GM23338 (cell line): ENCODE results near the gene PAK1. TPM values are rescaled to one million over a fixed set of nuclear protein-coding genes. Genes with fewer than 3 reads are reported as not detected.

ENCODE experiments used
- ATAC-seq: fragments of 200-7000 bp; cut with Tn5 transposase; 3 replicates; pipeline ENCODE4 v1.9.1; 2020
- DNase-seq: peaks from one replicate; pipeline ENCODE4 v3.0.0-alpha.2; 2015; ENCODE audit warnings: low spot score
- H2AFZ ChIP-seq: fragments of 200-600 bp; sonication (generic); 2 replicates; pipeline ENCODE4 v1.8.0; 2016; ENCODE audit warnings: antibody characterized with exemption, mild to moderate bottlenecking, moderate library complexity
- H3F3A ChIP-seq: fragments of 200-600 bp; sonication (generic); replicated peaks from 2 replicates; pipeline ENCODE4 v1.8.0; 2017; ENCODE audit warnings: antibody characterized with exemption, mixed run types, low read depth
- H3K27ac ChIP-seq: fragments of 200-600 bp; sonication (generic); 2 replicates; pipeline ENCODE4 v1.6.1; 2016; ENCODE audit warnings: low read depth
- H3K27me3 ChIP-seq: fragments of 200-600 bp; sonication (generic); 2 replicates; pipeline ENCODE4 v1.8.0; 2016; ENCODE audit warnings: mild to moderate bottlenecking, mixed run types, moderate library complexity; ENCODE audit not compliant: insufficient read depth
- H3K36me3 ChIP-seq: fragments of 200-600 bp; sonication (generic); 2 replicates; pipeline ENCODE4 v1.8.0; 2016; ENCODE audit warnings: mild to moderate bottlenecking; ENCODE audit not compliant: insufficient read depth
- H3K4me1 ChIP-seq: fragments of 200-600 bp; sonication (generic); 2 replicates; pipeline ENCODE4 v1.8.0; 2016; ENCODE audit warnings: mild to moderate bottlenecking, moderate library complexity; ENCODE audit not compliant: insufficient read depth
- H3K4me2 ChIP-seq: fragments of 200-600 bp; sonication (generic); 2 replicates; pipeline ENCODE4 v1.7.1; 2017; ENCODE audit warnings: mixed run types
- H3K4me3 ChIP-seq: fragments of 200-600 bp; sonication (generic); 2 replicates; pipeline ENCODE4 v1.6.1; 2016; ENCODE audit warnings: mixed run types
- H3K79me2 ChIP-seq: fragments of 200-600 bp; sonication (generic); replicated peaks from 2 replicates; pipeline ENCODE4 v1.8.0; 2017; ENCODE audit warnings: mild to moderate bottlenecking; ENCODE audit not compliant: insufficient read depth
- H3K9me2 ChIP-seq: fragments of 200-600 bp; sonication (generic); 2 replicates; pipeline ENCODE4 v1.8.0; 2017; ENCODE audit not compliant: insufficient read depth
- H4K20me1 ChIP-seq: fragments of 200-600 bp; sonication (generic); replicated peaks from 2 replicates; pipeline ENCODE4 v1.8.0; 2017; ENCODE audit warnings: mild to moderate bottlenecking; ENCODE audit not compliant: insufficient read depth
- H3K27ac Mint-ChIP-seq: 2 replicates; pipeline ENCODE4 v1.8.0; 2020; ENCODE audit warnings: inconsistent platforms, mild to moderate bottlenecking, moderate library complexity, mixed read lengths
- H3K27me3 Mint-ChIP-seq: 3 replicates; pipeline ENCODE4 v1.8.0; 2022; ENCODE audit warnings: low read depth, mild to moderate bottlenecking, moderate library complexity, mixed read lengths, inconsistent platforms; ENCODE audit not compliant: insufficient read depth, poor library complexity
- H3K36me3 Mint-ChIP-seq: 3 replicates; pipeline ENCODE4 v1.8.0; 2021; ENCODE audit warnings: low read depth, mild to moderate bottlenecking, inconsistent platforms, moderate library complexity, mixed read lengths
- H3K4me1 Mint-ChIP-seq: 3 replicates; pipeline ENCODE4 v1.8.0; 2020; ENCODE audit warnings: mild to moderate bottlenecking, inconsistent platforms, mixed read lengths
- H3K4me3 Mint-ChIP-seq: 3 replicates; pipeline ENCODE4 v1.8.0; 2021; ENCODE audit warnings: moderate library complexity, mild to moderate bottlenecking, inconsistent platforms, mixed read lengths
- H3K9me3 Mint-ChIP-seq: 3 replicates; pipeline ENCODE4 v1.8.0; 2020; ENCODE audit warnings: moderate library complexity, mild to moderate bottlenecking, inconsistent platforms, mixed read lengths
- CREB1 ChIP-seq: fragments of 250-450 bp; sonication (Bioruptor Pico); IDR thresholded peaks from 2 replicates; pipeline ENCODE4 v1.5.0; 2020; ENCODE audit warnings: low read depth, mild to moderate bottlenecking, moderate library complexity
- CTCF ChIP-seq, 2 experiments: fragments of 200-600 bp in 1 of 2; sonication (generic) in 1 of 2; conservative IDR thresholded peaks; 2 replicates each; pipeline versions ENCODE4 v1.5.1 to v1.6.1; 2016 to 2017; ENCODE audit warnings: antibody characterized with exemption in 2 of 2, low read depth in 2 of 2, mild to moderate bottlenecking in 2 of 2, moderate library complexity in 1 of 2
- ETS1 ChIP-seq: IDR thresholded peaks from 2 replicates; pipeline ENCODE4 v1.6.1; 2016; ENCODE audit warnings: antibody characterized with exemption
- EZH2 ChIP-seq: fragments of 200-600 bp; sonication (generic); IDR thresholded peaks from one replicate; pipeline ENCODE4 v1.8.0; 2017; ENCODE audit warnings: antibody characterized with exemption, mild to moderate bottlenecking, low read depth; ENCODE audit not compliant: unreplicated experiment
- EZH2phosphoT487 ChIP-seq: fragments of 200-600 bp; sonication (generic); IDR thresholded peaks from one replicate; pipeline ENCODE4 v1.8.1; 2018; ENCODE audit warnings: antibody characterized with exemption; ENCODE audit not compliant: unreplicated experiment
- JUNB ChIP-seq: IDR thresholded peaks from one replicate; pipeline ENCODE4 v1.6.1; 2016; ENCODE audit warnings: antibody characterized with exemption; ENCODE audit not compliant: unreplicated experiment
- NANOG ChIP-seq: IDR thresholded peaks from 2 replicates; pipeline ENCODE4 v1.6.1; 2016; ENCODE audit warnings: antibody characterized with exemption, borderline replicate concordance
- POLR2AphosphoS5 ChIP-seq: IDR thresholded peaks from 2 replicates; pipeline ENCODE4 v1.6.1; 2016; ENCODE audit warnings: antibody characterized with exemption, low read depth
- REST ChIP-seq: IDR thresholded peaks from one replicate; pipeline ENCODE4 v1.6.1; 2018; ENCODE audit warnings: antibody characterized with exemption; ENCODE audit not compliant: unreplicated experiment
- STAT1 ChIP-seq: IDR thresholded peaks from one replicate; pipeline ENCODE4 v1.6.1; 2016; ENCODE audit warnings: antibody characterized with exemption; ENCODE audit not compliant: unreplicated experiment
- ZNF114 ChIP-seq: fragments of 250-450 bp; sonication (Bioruptor Pico); IDR thresholded peaks from 2 replicates; pipeline ENCODE4 v1.5.0; 2020; ENCODE audit warnings: mild to moderate bottlenecking, moderate library complexity
- ZNF331 ChIP-seq: fragments of 250-450 bp; sonication (Bioruptor Pico); IDR thresholded peaks from 2 replicates; pipeline ENCODE4 v1.5.0; 2020; ENCODE audit warnings: low read depth, mild to moderate bottlenecking, moderate library complexity
- ZNF462 ChIP-seq: fragments of 250-450 bp; sonication (Bioruptor Pico); IDR thresholded peaks from 2 replicates; pipeline ENCODE4 v1.5.0; 2020; ENCODE audit warnings: mild to moderate bottlenecking, moderate library complexity
- polyA plus RNA-seq: library from polyadenylated mRNA; unstranded; fragments of >200 nt; fragmentation: Nextera tagmentation; extraction: Ambion mirVana; gene quantifications from 2 replicates; pipeline ENCODE4 v1.2.1, GENCODE V29; 2016
- total RNA-seq: library from RNA; depleted of rRNA; stranded (reverse); fragments of >200 nt; shearing (Covaris generic); gene quantifications from 2 replicates; pipeline ENCODE4 v1.2.3, GENCODE V29; 2014

PAK1 gene
- total and polyA plus RNA-seq, 2 experiments from 2014 or later = 102 to 175 TPM

GRCh38 chr11:77379253-77379652 is 94.6 kb downstream of the PAK1 start:
- Histone ChIP-seq H2AFZ (no peak overlapping the region), H3K27me3 (no peaks in the 10 kb centered on the region), H3K36me3 (peaks cover 31% of the 10 kb centered on the region), H4K20me1 (peaks cover 13% of the 10 kb centered on the region; the same call in 1 of the 2 replicates), H3K4me3 (no peak overlapping the region), H3K9me2 (no peaks in the 10 kb centered on the region), H3F3A (0 out of 2 replicates have a peak, but pooled peaks cover 4% of the 10 kb centered on the region), H3K79me2 (peaks cover 38% of the 10 kb centered on the region), H3K4me2 (no peak overlapping the region), H3K27ac (0 out of 2 replicates have a peak overlapping the region, but pooled peaks have one; percentile 60), H3K4me1 (no peaks in the 10 kb centered on the region)
- Mint-ChIP-seq H3K27me3 (peaks cover 4% of the 10 kb centered on the region), H3K36me3 (peaks cover 48% of the 10 kb centered on the region), H3K27ac (no peak overlapping the region), H3K9me3 (no peaks in the 10 kb centered on the region), H3K4me3 (no peak overlapping the region), H3K4me1 (no peaks in the 10 kb centered on the region)
- ATAC-seq (no peak), DNase-seq (no peak)
- TF ChIP-seq CREB1 (no peak), STAT1 (no peak), EZH2 (no peak), EZH2phosphoT487 (no peak), CTCF (conservative IDR thresholded peaks at IDR 0.05; ENCODE audit: low read depth in 2 of 2) (no peak), NANOG (no peak), ZNF114 (CRISPR knock-in tag) (no peak), POLR2AphosphoS5 (no peak), REST (no peak), ETS1 (no peak), JUNB (no peak), ZNF462 (CRISPR knock-in tag) (no peak), ZNF331 (CRISPR knock-in tag) (no peak)
